SKM-1 treated with dmso at 0.1 percent for 144 hours (cell line): ENCODE results near the gene TBXT.
A peak's percentile ranks its signal among the peaks of the same experiment; 100 is the strongest.
"Not testable (repeated sequence)": the region's sequence is repeated elsewhere in the genome, so short reads cannot be mapped to it uniquely, and the experiment has no call there.

Experiments
- DNase-seq: peaks from one replicate; lab custom pipeline; 2025; ENCODE audit not compliant: unreplicated experiment; lab: John Stamatoyannopoulos, UW

Gene TBXT

GRCh38 chr6:166167801-166168615 is at the start of gene TBXT:
TBXT (minus strand) TSS chr6:166167851; CDS start chr6:166167591, 260 bp downstream.
- DNase-seq: no peak

GRCh38 chr6:166207284-166207561 is 39.6 kb upstream of the TBXT start:
- no peak for DNase-seq

- DNase-seq: no peak
Measured at GRCh38 chr6:166206510-166207283, 39.0 kb upstream of the TBXT start.

- DNase-seq: no peak
Measured at GRCh38 chr6:166206066-166206465, 38.4 kb upstream of the TBXT start.

- DNase-seq: no peak
Measured at GRCh38 chr6:166204852-166205650, 37.4 kb upstream of the TBXT start.

GRCh38 chr6:166203641-166204222 is 36.1 kb upstream of the TBXT start:
- no peak for DNase-seq

GRCh38 chr6:166203003-166203640 is 35.5 kb upstream of the TBXT start:
- DNase-seq: no peak

GRCh38 chr6:166202321-166202733 is 34.7 kb upstream of the TBXT start:
- DNase-seq: no peak

GRCh38 chr6:166201878-166202277 is 34.2 kb upstream of the TBXT start:
- no peak for DNase-seq

GRCh38 chr6:166197361-166197760 is 29.7 kb upstream of the TBXT start:
- DNase-seq: no peak

GRCh38 chr6:166195860-166196238 is 28.2 kb upstream of the TBXT start:
- DNase-seq: no peak

GRCh38 chr6:166194914-166195859 is 27.5 kb upstream of the TBXT start:
- peak; percentile 86 for DNase-seq

GRCh38 chr6:166192557-166192956 is 24.9 kb upstream of the TBXT start:
- DNase-seq: no peak

- DNase-seq: no peak
Measured at GRCh38 chr6:166192136-166192535, 24.5 kb upstream of the TBXT start.

GRCh38 chr6:166179704-166180103 is 12.1 kb upstream of the TBXT start:
- DNase-seq: no peak

- DNase-seq: no peak
Measured at GRCh38 chr6:166176106-166176505, 8.5 kb upstream of the TBXT start.

GRCh38 chr6:166175093-166175492 is 7.4 kb upstream of the TBXT start:
- DNase-seq: not testable (repeated sequence)

- DNase-seq: no peak
Measured at GRCh38 chr6:166174031-166174430, 6.4 kb upstream of the TBXT start.

- DNase-seq: no peak
Measured at GRCh38 chr6:166173281-166173951, 5.8 kb upstream of the TBXT start.
